Sigmoid colon (tissue), 4 donors: Measurements from ENCODE around the gene BTAF1.

Experiments used
- CTCF ChIP-seq, 4 experiments: fragments of 450-650 bp in 3 of 4; fragments of 200-600 bp in 1 of 4; IDR thresholded peaks; one replicate each; pipeline ENCODE4 v1.5.1; 2016 to 2019; ENCODE audit warnings: antibody characterized with exemption in 4 of 4, mild to moderate bottlenecking in 3 of 4, moderate library complexity in 2 of 4
- EP300 ChIP-seq, 4 donors: sonication (generic); formaldehyde crosslinking; IDR thresholded peaks; one replicate each; pipeline ENCODE4 v1.6.1; 2017; ENCODE audit warnings: antibody characterized with exemption in 4 of 4
- POLR2A ChIP-seq, 2 donors: fragments of 450-650 bp; IDR thresholded peaks; one replicate each; pipeline ENCODE4 v1.6.1; 2016; ENCODE audit warnings: antibody characterized with exemption in 2 of 2, mild to moderate bottlenecking in 2 of 2, moderate library complexity in 2 of 2

- no peak for TF ChIP-seq EP300 (IDR thresholded peaks at IDR 0.05)
- TF ChIP-seq CTCF (IDR thresholded peaks at IDR 0.05): no peak
- no peak for TF ChIP-seq POLR2A (IDR thresholded peaks at IDR 0.05)
These were observed 30.5 kb upstream of the BTAF1 start for GRCh38 chr10:91893051-91893450.
